SH-SY5Y (cell line): ENCODE data around the gene PLPPR2.

Experiments used
- GATA2 ChIP-seq: IDR thresholded peaks from 2 replicates; pipeline ENCODE4 v1.6.1; 2011; ENCODE audit warnings: mild to moderate bottlenecking, low read depth, low read length
- GATA3 ChIP-seq: IDR thresholded peaks from 2 replicates; pipeline ENCODE4 v1.6.1; 2011; ENCODE audit warnings: low read depth, mild to moderate bottlenecking, low read length, moderate library complexity

- TF ChIP-seq GATA3 (no peak), GATA2 (no peak)
These were observed 15.5 kb downstream of the PLPPR2 start for GRCh38 chr19:11370744-11371143.
